ENCODE data around the gene GBX1. TPM values are rescaled to one million over a fixed set of nuclear protein-coding genes. Genes with fewer than 3 reads are reported as not detected.
A peak's percentile ranks its signal among the peaks of the same experiment; 100 is the strongest.

The GBX1 gene
- total RNA-seq, 1 donor from 2014 or later, result 0.41 TPM

- no peak for TF ChIP-seq CTCF (conservative IDR thresholded peaks at IDR 0.05)
- H3K4me3 Mint-ChIP-seq, result no peak overlapping the region
- H3K9me3 Mint-ChIP-seq, result no peaks in the 10 kb centered on the region
Measured at GRCh38 chr7:151119055-151119415, 48.5 kb downstream of the GBX1 start.

GRCh38 chr7:151118108-151119054 is 49.1 kb downstream of the GBX1 start:
- H3K27ac Mint-ChIP-seq, result no peak overlapping the region
- no peak overlapping the region for H3K4me3 Mint-ChIP-seq
- no peak for DNase-seq (ENCODE audit: extremely low spot score, unreplicated experiment)
- H3K9me3 Mint-ChIP-seq, result no peaks in the 10 kb centered on the region
- H3K27me3 Mint-ChIP-seq, result peaks cover 3% of the 10 kb centered on the region
- no peak for TF ChIP-seq CTCF (conservative IDR thresholded peaks at IDR 0.05)
- H3K4me1 Mint-ChIP-seq (ENCODE audit: unreplicated experiment), result peaks cover 9% of the 10 kb centered on the region
- H3K36me3 Mint-ChIP-seq, result peaks cover 7% of the 10 kb centered on the region

More at GRCh38 chr7:151119055-151119415, 48.5 kb downstream of the GBX1 start:
- DNase-seq (ENCODE audit: extremely low spot score, unreplicated experiment), result no peak
- Mint-ChIP-seq H3K27me3 (peaks cover 5% of the 10 kb centered on the region), H3K4me1 (ENCODE audit: unreplicated experiment) (peaks cover 8% of the 10 kb centered on the region), H3K27ac (peak overlapping the region; percentile 52), H3K36me3 (peaks cover 10% of the 10 kb centered on the region)

DNA sequence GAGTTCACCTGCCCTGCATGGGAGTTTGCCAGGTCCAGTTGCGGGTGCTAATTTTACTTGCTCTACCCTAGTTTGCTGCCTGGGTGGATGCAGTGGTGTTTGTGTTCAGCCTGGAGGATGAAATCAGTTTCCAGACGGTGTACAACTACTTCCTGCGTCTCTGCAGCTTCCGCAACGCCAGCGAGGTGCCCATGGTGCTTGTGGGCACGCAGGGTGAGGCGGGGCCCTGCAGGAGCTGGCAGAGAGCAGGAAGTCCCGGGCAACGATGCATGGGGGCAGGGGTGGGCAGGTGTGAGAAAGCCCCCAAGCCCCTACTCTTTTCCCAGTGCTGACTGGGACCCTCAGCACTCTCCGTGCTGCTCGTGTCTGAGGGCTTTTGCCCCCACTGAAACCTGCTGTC is 49.9 kb downstream of the GBX1 start:
- Mint-ChIP-seq H3K4me3 (no peak overlapping the region), H3K9me3 (no peaks in the 10 kb centered on the region), H3K4me1 (ENCODE audit: unreplicated experiment) (peaks cover 15% of the 10 kb centered on the region), H3K27ac (no peak overlapping the region), H3K27me3 (peaks cover 3% of the 10 kb centered on the region), H3K36me3 (peaks cover 7% of the 10 kb centered on the region)
- no peak for DNase-seq (ENCODE audit: extremely low spot score, unreplicated experiment)
- TF ChIP-seq CTCF (conservative IDR thresholded peaks at IDR 0.05), result no peak

GRCh38 chr7:151116603-151117440 is 50.7 kb downstream of the GBX1 start:
- peaks cover 15% of the 10 kb centered on the region for H3K4me1 Mint-ChIP-seq (ENCODE audit: unreplicated experiment)
- no peak for DNase-seq (ENCODE audit: extremely low spot score, unreplicated experiment)
- H3K4me3 Mint-ChIP-seq, result peak overlapping the region; percentile 92
- peaks cover 7% of the 10 kb centered on the region for H3K36me3 Mint-ChIP-seq
- no peak for TF ChIP-seq CTCF (conservative IDR thresholded peaks at IDR 0.05)
- H3K27me3 Mint-ChIP-seq, result peaks cover 3% of the 10 kb centered on the region
- H3K9me3 Mint-ChIP-seq, result no peaks in the 10 kb centered on the region
- H3K27ac Mint-ChIP-seq, result peak overlapping the region; percentile 95

- peak overlapping the region; percentile 95 for H3K27ac Mint-ChIP-seq
- TF ChIP-seq CTCF (conservative IDR thresholded peaks at IDR 0.05), result peak; percentile 4
- peaks cover 3% of the 10 kb centered on the region for H3K27me3 Mint-ChIP-seq
- H3K4me3 Mint-ChIP-seq, result peak overlapping the region; percentile 92
- no peak for DNase-seq (ENCODE audit: extremely low spot score, unreplicated experiment)
- H3K36me3 Mint-ChIP-seq, result no peaks in the 10 kb centered on the region
- H3K9me3 Mint-ChIP-seq, result no peaks in the 10 kb centered on the region
- peaks cover 15% of the 10 kb centered on the region for H3K4me1 Mint-ChIP-seq (ENCODE audit: unreplicated experiment)
Measured at GRCh38 chr7:151115836-151116418, 51.6 kb downstream of the GBX1 start.

Measured in type B pancreatic cell (in vitro differentiated cells).